Stimulated activated CD8-positive, alpha-beta memory T cell treated with anti-CD3 and anti-CD28 coated beads, Interleukin-4, amount 100 ng/mL, for 24 hours (primary cell): ENCODE measurements around the gene ENO1.
"Not testable (repeated sequence)": the region's sequence is repeated elsewhere in the genome, so short reads cannot be mapped to it uniquely, and the experiment has no call there.

Experiments
- DNase-seq: peaks from one replicate; pipeline ENCODE4 v3.0.0-alpha.2; 2020; ENCODE audit warnings: low read depth

The ENO1 gene

DNA sequence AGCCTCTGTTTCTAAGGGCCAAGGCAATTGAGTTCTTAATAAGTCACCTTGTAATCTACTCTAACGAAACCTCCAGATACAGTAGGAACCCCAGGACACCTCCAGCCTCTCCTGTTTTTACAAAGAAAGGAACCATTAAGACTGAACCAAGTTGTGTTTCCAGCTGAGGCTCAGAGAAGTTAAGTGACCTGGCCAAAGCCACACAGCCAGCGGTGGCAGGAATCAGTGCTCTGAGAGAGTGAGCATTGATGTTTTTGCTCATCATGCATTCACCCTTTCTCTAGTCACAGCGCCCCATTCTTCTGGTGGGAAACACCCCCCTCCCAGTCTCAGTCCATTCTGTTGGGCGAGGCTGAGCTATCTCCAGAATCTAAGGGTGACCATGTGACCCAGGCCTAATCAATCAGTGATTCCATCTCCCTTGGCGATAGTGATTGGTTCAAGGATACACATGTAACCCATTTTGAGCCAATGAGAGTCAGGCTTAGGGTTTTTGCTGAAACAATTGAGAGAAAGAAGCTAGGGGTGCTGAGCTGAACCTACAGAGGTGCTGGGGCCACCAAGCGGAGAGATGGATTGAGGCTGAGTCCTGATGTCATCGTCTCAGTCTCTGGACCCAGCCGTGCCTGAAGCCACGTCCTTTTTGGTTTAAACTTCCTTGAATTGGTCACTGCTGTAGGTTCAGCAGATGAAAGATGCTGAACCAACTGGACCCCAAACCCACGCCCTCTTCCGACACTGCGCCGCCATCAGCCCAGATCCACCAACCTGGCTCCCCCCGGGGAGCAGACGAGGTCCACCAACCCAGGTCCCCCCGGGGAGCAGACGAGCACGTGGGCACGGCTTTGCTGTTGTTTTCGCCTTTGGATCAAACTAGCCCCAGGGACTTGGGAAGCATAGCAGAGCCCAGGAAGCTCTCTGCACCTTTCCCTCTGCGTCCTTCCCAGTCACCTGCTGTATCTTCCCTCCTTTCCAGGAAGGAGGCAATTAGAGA, 33.1 kb downstream of the ENO1 start:
- no peak for DNase-seq

DNA sequence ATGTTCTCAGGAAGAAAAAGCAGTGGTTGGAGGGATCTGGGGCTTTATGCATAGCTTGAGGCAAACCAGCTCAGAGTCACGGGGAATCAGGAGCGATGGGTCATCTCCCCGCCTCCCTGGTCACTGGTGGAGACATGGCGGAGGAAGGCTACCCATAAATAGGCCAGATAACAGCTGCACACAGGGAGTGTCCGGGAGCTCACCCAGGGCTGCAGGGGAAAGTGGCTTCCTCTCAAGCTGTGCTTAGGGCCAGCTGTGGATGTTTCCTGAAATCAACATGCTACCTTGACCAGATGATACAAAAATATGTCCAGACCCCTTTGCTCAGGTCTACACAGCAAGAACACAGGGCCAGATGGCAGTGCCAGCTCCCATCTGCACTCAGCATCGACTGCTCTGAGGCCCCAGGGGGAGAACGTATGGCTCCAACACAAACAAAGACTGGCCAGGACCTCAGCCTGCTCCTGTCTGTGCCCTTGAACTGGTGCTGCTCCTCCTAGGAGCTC, 33.9 kb downstream of the ENO1 start:
- no peak for DNase-seq

- DNase-seq, result no peak
These were observed 37.1 kb downstream of the ENO1 start for GRCh38 chr1:8841395-8841794.

GRCh38 chr1:8839990-8840389, 38.5 kb downstream of the ENO1 start:
- no peak for DNase-seq

GRCh38 chr1:8835941-8836643, 42.4 kb downstream of the ENO1 start:
- no peak for DNase-seq

DNA sequence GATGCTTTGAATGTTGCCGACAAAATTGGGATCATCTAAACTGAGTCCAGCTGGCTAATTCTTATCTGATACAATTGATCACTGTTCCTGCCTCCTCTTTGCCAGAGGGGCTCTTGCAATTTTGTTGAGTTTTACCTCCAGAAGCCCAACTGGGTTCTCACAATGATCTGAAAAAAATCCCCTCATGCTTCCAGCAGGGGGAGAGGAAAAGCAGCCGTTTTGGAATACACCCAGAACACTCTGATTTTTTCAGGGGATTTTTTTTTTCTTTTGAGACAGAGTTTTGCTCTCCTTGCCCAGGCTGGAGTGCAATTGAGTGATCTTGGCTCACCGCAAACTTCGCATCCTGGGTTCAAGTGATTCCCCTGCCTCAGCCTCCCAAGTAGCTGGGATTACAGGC, 47.1 kb downstream of the ENO1 start:
- no peak for DNase-seq

DNA sequence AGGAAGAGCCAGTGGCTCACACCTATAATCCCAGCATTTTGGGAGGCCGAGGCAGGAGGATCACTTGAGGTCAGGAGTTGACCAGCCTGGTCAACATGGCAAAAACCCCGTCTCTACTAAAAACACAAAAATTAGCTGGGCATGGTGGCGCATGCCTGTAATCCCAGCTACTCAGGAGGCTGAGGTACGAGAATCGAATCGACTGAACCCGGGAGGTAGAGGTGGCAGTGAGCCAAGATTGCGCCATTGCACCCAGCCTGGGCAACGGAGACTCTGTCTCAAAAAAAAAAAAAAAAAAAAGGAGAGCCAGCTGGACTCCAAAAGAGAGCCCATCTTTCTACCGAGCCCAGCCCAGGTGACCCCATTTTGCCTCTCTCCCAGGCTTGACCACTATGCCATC, 47.8 kb downstream of the ENO1 start:
- not testable (repeated sequence) for DNase-seq

DNA sequence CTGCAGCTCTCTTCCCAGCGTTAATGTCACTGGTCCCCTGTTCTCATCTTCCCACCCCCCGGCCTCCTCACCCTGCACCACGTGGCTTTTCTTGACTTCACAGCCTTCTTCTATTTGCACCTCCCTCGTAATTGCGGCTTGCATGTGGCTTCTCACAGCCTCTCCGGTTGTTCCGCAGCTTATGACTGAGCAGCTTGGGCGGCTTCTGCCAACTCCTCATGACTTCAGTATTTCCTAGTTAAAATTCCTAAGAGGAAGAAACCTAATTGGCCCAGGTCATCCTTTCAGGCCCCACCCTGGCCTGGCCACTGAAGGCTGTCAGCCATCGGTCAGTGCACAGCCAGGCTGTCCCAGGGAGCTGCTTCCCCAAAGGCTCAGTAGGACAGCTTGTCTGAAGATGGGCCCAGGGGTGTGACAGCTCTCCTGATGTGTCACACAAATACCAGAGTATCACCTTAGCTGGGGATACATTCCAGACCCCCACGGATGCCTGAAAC, 52.5 kb downstream of the ENO1 start:
- no peak for DNase-seq

DNA sequence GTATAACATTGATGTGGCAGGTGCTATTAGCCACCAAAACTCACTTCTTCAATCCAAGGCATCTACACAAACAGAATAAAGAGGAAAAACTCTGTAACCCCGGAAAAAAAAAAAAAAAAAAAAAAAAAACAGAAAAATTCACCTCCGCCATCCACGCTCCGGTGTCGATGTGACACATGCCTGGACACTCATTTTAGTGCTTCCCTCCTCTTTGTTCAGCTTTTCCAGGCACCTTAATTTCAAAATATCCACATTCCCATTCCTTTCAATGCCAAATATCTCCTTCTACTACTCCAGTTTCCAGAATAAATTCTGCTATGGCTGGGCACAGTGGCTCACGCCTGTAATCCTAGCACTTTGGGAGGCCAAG, 55.2 kb downstream of the ENO1 start:
- no peak for DNase-seq

GRCh38 chr1:8822373-8823294, 55.9 kb downstream of the ENO1 start:
- DNase-seq, result no peak

GRCh38 chr1:8821084-8821483, 57.4 kb downstream of the ENO1 start:
- no peak for DNase-seq

DNA sequence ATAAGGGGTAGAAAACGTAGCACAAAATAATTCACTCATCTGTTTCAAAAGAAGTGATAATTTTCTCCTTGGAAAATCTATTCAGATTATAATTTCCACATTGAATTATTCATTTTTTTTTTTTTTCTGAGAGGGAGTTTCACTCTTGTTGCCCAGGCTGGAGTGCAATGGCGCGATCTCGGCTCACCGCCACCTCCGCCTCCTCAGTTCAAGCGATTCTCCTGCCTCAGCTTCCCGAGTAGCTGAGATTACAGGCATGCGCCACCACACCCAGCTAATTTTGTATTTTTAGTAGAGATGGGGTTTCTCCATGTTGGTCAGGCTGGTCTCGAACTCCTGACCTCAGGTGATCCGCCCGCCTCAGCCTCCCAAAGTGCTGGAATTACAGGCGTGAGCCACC, 59.7 kb downstream of the ENO1 start:
- not testable (repeated sequence) for DNase-seq

DNA sequence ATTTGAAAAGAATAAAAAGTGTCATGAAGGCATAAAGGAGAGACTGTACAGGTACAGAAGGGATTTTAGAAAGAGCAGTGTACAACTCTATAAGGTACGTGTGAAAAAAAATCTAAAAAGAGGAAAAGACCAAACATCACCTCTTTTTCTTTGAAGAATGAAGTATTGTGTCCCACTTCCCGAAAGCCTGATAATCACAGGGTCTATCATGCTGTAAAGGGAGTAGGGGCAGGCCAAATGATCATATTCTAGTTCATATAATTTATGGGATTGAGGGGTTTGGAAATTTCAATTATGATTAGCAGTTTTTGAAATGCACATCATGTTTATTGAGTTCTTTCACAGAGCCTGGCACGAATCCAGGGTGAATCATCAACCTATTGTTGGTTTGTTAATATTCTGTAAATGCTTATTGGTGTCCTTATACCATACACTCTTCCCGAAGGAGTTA, 60.1 kb downstream of the ENO1 start:
- no peak for DNase-seq

- DNase-seq, result peak; percentile 92
These were observed 60.8 kb downstream of the ENO1 start, which contains the start of gene RERE for GRCh38 chr1:8817412-8818324. Gene RERE, minus strand, starts transcription at chr1:8817640.

GRCh38 chr1:8816831-8817411, 61.6 kb downstream of the ENO1 start:
- peak; percentile 8 for DNase-seq

DNA sequence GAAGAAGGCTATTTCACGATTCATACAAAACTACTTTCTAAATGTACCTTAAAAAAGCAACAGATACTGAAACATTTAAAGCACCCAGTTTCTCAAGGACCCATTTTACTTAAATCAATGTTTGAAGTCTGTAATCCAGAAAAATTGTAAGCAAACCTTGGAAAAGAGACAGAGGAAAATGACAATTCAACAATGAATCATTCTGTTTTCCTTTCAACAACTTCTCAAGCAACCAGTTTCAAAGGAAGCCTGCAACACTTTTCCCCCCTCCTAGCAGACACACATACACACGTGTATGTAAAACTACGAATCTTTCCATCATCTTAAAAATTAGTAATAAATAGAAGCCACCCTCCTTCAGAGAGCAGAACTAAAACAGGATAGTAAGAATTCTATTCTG, 62.2 kb downstream of the ENO1 start:
- no peak for DNase-seq

- DNase-seq, result no peak
These were observed 62.8 kb downstream of the ENO1 start for GRCh38 chr1:8815582-8816151.

GRCh38 chr1:8814865-8815264, 63.6 kb downstream of the ENO1 start:
- no peak for DNase-seq

GRCh38 chr1:8813991-8814390, 64.5 kb downstream of the ENO1 start:
- DNase-seq, result no peak
